ENCODE measurements around the gene ACER2. TPM values are rescaled to one million over a fixed set of nuclear protein-coding genes. Genes with fewer than 3 reads are reported as not detected.
A peak's percentile ranks its signal among the peaks of the same experiment; 100 is the strongest.

The ACER2 gene
- total and polyA plus RNA-seq, 12 donors = 0.52 to 8.7 (median 3.6) TPM

DNA sequence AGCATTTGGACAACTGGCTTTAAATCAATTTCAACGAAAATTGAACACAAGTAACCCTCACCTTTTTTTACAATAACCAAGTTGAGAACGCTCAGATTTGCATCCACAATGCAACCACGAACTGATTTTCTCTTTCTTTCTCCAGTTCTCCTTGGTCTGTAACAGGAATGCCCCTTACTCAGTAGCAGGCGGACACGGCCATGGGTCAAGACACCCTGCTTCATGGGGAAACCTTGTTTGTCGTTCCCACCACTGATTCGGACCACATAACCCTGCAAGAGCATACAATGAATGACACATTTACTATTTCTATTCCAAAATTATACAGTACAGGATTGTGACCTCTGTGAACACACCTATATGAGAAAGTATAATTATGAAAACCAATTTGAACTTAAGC lies 30.2 kb upstream of the ACER2 start:
- peak overlapping the region in 9 of 10 donors; percentile 56 to 86 (median 73) for H3K4me3 ChIP-seq
- TF ChIP-seq, protein P1, sequence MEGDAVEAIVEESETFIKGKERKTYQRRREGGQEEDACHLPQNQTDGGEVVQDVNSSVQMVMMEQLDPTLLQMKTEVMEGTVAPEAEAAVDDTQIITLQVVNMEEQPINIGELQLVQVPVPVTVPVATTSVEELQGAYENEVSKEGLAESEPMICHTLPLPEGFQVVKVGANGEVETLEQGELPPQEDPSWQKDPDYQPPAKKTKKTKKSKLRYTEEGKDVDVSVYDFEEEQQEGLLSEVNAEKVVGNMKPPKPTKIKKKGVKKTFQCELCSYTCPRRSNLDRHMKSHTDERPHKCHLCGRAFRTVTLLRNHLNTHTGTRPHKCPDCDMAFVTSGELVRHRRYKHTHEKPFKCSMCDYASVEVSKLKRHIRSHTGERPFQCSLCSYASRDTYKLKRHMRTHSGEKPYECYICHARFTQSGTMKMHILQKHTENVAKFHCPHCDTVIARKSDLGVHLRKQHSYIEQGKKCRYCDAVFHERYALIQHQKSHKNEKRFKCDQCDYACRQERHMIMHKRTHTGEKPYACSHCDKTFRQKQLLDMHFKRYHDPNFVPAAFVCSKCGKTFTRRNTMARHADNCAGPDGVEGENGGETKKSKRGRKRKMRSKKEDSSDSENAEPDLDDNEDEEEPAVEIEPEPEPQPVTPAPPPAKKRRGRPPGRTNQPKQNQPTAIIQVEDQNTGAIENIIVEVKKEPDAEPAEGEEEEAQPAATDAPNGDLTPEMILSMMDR (IDR thresholded peaks at IDR 0.05) = no peak
- DNase-seq (no peak), ATAC-seq (no peak)
- no peaks in the 10 kb centered on the region for H3K9me3 ChIP-seq
- intact Hi-C loops (cut with DNase I) = loop anchor here in 4 of 10 donors (10.0 kb wide), 4 partner anchors 66 to 294 kb away; no protein-coding TSS in a partner anchor
- no peaks in the 10 kb centered on the region for H3K27me3 ChIP-seq
- 37 to 48% methylated on average over 7 of the region's 7 CpGs for WGBS, 2 donors
- peaks cover 0 to 40% (median 27%) of the 10 kb centered on the region in 9 donors for H3K4me1 ChIP-seq
- peaks cover 0 to 60% (median 41%) of the 10 kb centered on the region in 9 donors for H3K36me3 ChIP-seq
- peak overlapping the region in 7 of 10 donors; percentile 85 to 96 (median 93) for H3K27ac ChIP-seq

DNA sequence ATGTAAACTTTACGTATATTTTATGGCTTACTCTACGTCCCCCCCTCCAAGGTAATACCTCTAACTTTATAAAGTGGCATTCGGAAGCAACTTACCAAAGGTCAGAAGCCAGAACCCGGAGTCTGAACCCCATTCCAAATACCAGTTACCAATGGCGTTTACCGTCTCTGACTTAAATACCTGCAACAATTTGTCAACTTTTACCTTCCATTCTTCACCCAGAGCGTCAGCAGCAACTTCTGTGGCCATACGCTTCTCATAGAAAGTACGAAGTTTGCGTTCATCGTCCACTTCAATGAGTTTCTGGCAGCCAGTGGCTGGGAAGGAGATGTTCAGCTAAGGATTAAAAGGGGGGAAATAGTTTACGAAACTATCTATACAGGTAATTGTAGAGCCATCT lies 29.5 kb upstream of the ACER2 start:
- H3K4me1 ChIP-seq = peaks cover 0 to 40% (median 27%) of the 10 kb centered on the region in 9 donors
- ATAC-seq (no peak), DNase-seq (no peak)
- no peaks in the 10 kb centered on the region for H3K9me3 ChIP-seq
- intact Hi-C loops (cut with DNase I) = loop anchor here in 4 of 10 donors (10.0 kb wide), 4 partner anchors 66 to 294 kb away; no protein-coding TSS in a partner anchor
- H3K4me3 ChIP-seq = peak overlapping the region; percentile 56 to 86 (median 72)
- TF ChIP-seq, protein P1 (IDR thresholded peaks at IDR 0.05) = no peak
- WGBS, 2 donors = 6 to 9% methylated on average over 12 of the region's 12 CpGs
- H3K27me3 ChIP-seq = no peaks in the 10 kb centered on the region
- peaks cover 0 to 53% (median 41%) of the 10 kb centered on the region in 9 donors for H3K36me3 ChIP-seq
- H3K27ac ChIP-seq = peak overlapping the region; percentile 83 to 96 (median 88)

DNA sequence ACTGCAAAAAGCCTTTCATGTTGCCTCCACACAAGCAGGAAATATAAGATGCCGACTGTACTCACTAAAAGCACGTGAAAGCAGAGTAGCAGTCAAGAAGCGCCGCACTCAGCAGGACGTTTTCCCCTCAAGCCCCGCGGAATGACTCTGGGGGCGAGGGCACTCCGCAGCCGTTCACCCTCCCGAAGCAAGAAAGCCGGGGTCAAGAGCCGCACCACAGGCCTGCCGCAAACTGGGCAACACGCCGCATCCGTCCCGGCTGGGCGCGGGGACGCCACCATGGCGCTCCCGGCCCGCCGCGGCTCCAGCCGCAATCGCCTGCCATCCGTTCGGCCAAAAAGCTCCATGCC lies 29.1 kb upstream of the ACER2 start:
- peak; percentile 37 to 50 for DNase-seq

DNA sequence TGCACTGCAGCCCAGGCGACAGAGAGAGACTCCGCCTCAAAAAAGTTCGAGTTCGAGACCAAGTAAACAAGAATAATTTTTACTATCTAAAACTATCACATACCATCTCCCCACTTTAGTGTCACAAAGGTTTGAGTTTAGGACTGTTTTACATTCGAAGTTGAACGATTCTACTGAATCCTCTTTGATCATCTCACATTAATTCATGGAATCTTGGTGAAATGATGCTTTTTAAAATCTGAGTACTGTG lies 28.1 kb upstream of the ACER2 start:
- Histone ChIP-seq H3K9me3 (no peaks in the 10 kb centered on the region), H3K4me1 (peaks cover 0 to 40% (median 27%) of the 10 kb centered on the region in 9 donors), H3K4me3 (peak overlapping the region; percentile 56 to 86 (median 72)), H3K27me3 (no peaks in the 10 kb centered on the region), H3K36me3 (peaks cover 0 to 39% (median 28%) of the 10 kb centered on the region in 9 donors), H3K27ac (peak overlapping the region; percentile 83 to 96 (median 88))
- DNase-seq (no peak), ATAC-seq (peak in 1 of 8 donors; percentile 3)
- TF ChIP-seq, protein P1 (IDR thresholded peaks at IDR 0.05) = no peak
- WGBS, 2 donors = 42 to 46% methylated on average over 6 of the region's 6 CpGs
- intact Hi-C loops (cut with DNase I) = loop anchor here in 8 of 10 donors (1.0 to 5.0 kb wide), 5 partner anchors 28 to 77 kb away; partner anchors contain the start of gene ACER2 (in 2 of the 8)

More for the DNA sequence above, 29.1 kb upstream of the ACER2 start:
- Histone ChIP-seq H3K4me1 (peaks cover 0 to 40% (median 27%) of the 10 kb centered on the region in 9 donors), H3K27ac (peak overlapping the region; percentile 83 to 96 (median 88)), H3K4me3 (peak overlapping the region; percentile 56 to 86 (median 72)), H3K36me3 (peaks cover 0 to 49% (median 39%) of the 10 kb centered on the region in 9 donors), H3K9me3 (no peaks in the 10 kb centered on the region), H3K27me3 (no peaks in the 10 kb centered on the region)
- intact Hi-C loops (cut with DNase I) = loop anchor here in 9 of 10 donors (1.0 to 10.0 kb wide), 9 partner anchors 29 to 295 kb away; partner anchors contain the start of gene ACER2 (in 2 of the 9)
- WGBS, 2 donors = 0% methylated on average over 30 of the region's 30 CpGs
- TF ChIP-seq, protein P1 (IDR thresholded peaks at IDR 0.05) = no peak
- ATAC-seq = peak; percentile 42 to 76 (median 68)
